ENCODE results near the gene MINK1. TPM values are rescaled to one million over a fixed set of nuclear protein-coding genes. Genes with fewer than 3 reads are reported as not detected.

The MINK1 gene
- total and polyA plus RNA-seq, 2 of the 8 experiments (the other 6 are each of a cell fraction or from before 2014, with no cell fraction given) = 26.9 to 77.7 TPM

DNA sequence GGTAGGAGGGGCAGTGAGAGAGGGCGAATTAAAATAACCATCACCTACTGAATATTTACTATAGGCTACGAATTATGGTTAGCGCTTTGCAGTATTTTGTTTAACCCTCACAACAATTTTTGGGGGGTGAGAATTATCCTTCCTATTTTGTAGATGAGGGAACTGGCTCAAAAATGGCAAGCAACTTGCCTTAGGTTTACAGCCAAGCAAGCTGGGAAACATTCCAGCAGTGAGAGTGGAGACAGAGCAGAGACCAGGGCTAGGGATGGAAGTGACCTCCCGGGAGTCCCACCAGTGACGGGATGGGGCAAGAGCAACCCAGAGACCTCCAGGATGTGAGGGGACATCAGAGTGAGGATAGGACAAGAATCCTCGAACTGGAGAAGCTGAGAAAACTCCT, 46.6 kb upstream of the MINK1 start (continued):
- TF ChIP-seq, protein P1, sequence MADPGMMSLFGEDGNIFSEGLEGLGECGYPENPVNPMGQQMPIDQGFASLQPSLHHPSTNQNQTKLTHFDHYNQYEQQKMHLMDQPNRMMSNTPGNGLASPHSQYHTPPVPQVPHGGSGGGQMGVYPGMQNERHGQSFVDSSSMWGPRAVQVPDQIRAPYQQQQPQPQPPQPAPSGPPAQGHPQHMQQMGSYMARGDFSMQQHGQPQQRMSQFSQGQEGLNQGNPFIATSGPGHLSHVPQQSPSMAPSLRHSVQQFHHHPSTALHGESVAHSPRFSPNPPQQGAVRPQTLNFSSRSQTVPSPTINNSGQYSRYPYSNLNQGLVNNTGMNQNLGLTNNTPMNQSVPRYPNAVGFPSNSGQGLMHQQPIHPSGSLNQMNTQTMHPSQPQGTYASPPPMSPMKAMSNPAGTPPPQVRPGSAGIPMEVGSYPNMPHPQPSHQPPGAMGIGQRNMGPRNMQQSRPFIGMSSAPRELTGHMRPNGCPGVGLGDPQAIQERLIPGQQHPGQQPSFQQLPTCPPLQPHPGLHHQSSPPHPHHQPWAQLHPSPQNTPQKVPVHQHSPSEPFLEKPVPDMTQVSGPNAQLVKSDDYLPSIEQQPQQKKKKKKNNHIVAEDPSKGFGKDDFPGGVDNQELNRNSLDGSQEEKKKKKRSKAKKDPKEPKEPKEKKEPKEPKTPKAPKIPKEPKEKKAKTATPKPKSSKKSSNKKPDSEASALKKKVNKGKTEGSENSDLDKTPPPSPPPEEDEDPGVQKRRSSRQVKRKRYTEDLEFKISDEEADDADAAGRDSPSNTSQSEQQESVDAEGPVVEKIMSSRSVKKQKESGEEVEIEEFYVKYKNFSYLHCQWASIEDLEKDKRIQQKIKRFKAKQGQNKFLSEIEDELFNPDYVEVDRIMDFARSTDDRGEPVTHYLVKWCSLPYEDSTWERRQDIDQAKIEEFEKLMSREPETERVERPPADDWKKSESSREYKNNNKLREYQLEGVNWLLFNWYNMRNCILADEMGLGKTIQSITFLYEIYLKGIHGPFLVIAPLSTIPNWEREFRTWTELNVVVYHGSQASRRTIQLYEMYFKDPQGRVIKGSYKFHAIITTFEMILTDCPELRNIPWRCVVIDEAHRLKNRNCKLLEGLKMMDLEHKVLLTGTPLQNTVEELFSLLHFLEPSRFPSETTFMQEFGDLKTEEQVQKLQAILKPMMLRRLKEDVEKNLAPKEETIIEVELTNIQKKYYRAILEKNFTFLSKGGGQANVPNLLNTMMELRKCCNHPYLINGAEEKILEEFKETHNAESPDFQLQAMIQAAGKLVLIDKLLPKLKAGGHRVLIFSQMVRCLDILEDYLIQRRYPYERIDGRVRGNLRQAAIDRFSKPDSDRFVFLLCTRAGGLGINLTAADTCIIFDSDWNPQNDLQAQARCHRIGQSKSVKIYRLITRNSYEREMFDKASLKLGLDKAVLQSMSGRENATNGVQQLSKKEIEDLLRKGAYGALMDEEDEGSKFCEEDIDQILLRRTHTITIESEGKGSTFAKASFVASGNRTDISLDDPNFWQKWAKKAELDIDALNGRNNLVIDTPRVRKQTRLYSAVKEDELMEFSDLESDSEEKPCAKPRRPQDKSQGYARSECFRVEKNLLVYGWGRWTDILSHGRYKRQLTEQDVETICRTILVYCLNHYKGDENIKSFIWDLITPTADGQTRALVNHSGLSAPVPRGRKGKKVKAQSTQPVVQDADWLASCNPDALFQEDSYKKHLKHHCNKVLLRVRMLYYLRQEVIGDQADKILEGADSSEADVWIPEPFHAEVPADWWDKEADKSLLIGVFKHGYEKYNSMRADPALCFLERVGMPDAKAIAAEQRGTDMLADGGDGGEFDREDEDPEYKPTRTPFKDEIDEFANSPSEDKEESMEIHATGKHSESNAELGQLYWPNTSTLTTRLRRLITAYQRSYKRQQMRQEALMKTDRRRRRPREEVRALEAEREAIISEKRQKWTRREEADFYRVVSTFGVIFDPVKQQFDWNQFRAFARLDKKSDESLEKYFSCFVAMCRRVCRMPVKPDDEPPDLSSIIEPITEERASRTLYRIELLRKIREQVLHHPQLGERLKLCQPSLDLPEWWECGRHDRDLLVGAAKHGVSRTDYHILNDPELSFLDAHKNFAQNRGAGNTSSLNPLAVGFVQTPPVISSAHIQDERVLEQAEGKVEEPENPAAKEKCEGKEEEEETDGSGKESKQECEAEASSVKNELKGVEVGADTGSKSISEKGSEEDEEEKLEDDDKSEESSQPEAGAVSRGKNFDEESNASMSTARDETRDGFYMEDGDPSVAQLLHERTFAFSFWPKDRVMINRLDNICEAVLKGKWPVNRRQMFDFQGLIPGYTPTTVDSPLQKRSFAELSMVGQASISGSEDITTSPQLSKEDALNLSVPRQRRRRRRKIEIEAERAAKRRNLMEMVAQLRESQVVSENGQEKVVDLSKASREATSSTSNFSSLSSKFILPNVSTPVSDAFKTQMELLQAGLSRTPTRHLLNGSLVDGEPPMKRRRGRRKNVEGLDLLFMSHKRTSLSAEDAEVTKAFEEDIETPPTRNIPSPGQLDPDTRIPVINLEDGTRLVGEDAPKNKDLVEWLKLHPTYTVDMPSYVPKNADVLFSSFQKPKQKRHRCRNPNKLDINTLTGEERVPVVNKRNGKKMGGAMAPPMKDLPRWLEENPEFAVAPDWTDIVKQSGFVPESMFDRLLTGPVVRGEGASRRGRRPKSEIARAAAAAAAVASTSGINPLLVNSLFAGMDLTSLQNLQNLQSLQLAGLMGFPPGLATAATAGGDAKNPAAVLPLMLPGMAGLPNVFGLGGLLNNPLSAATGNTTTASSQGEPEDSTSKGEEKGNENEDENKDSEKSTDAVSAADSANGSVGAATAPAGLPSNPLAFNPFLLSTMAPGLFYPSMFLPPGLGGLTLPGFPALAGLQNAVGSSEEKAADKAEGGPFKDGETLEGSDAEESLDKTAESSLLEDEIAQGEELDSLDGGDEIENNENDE (IDR thresholded peaks at IDR 0.05; ENCODE audit: insufficient replicate concordance, low read length) = no peak
- no peak for TF ChIP-seq SP2 (IDR thresholded peaks at IDR 0.05; ENCODE audit: low read length)
- TF ChIP-seq TEAD4 (IDR thresholded peaks at IDR 0.05; ENCODE audit: low read depth, low read length) = no peak
- TF ChIP-seq CEBPB (IDR thresholded peaks at IDR 0.05; ENCODE audit: low read depth, low read length) = no peak
- no peak for TF ChIP-seq TAF7 (optimal IDR thresholded peaks at IDR 0.05; ENCODE audit: borderline replicate concordance, low read depth, low read length)
- TF ChIP-seq RNF2 (IDR thresholded peaks at IDR 0.05; ENCODE audit: borderline replicate concordance, low read depth, low read length, missing control alignments, poor library complexity, severe bottlenecking) = no peak
- TF ChIP-seq, protein P2, sequence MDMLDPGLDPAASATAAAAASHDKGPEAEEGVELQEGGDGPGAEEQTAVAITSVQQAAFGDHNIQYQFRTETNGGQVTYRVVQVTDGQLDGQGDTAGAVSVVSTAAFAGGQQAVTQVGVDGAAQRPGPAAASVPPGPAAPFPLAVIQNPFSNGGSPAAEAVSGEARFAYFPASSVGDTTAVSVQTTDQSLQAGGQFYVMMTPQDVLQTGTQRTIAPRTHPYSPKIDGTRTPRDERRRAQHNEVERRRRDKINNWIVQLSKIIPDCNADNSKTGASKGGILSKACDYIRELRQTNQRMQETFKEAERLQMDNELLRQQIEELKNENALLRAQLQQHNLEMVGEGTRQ (IDR thresholded peaks at IDR 0.05; ENCODE audit: low read length) = no peak
